IMR-90 (cell line): ENCODE measurements around the gene NPW. TPM values are rescaled to one million over a fixed set of nuclear protein-coding genes. Genes with fewer than 3 reads are reported as not detected.
A peak's percentile ranks its signal among the peaks of the same experiment; 100 is the strongest.

Experiments
- ATAC-seq: fragments of 200-7000 bp; cut with Tn5 transposase; 2 replicates; pipeline ENCODE4 v1.9.1; 2020; ENCODE audit warnings: low read depth, mild to moderate bottlenecking, moderate library complexity
- BruUV-seq: library from RNA; stranded (reverse); fragments of 400-500 nt; replicated peaks from 2 replicates; lab custom pipeline; 2021; lab: Mats Ljungman, UMichigan
- CTCF ChIA-PET: fragments of 300-600 bp; formaldehyde crosslinking; extraction: SDS; loops from one replicate; lab custom pipeline; 2021; ENCODE audit warnings: antibody characterized with exemption; lab: Yijun Ruan, JAX
- POLR2A ChIA-PET: fragments of 300-600 bp; sonication (Branson Sonifier 250); formaldehyde crosslinking; loops from one replicate; lab custom pipeline; 2022; ENCODE audit warnings: antibody characterized with exemption; ENCODE audit not compliant: unreplicated experiment; lab: Charles Lee
- DNase-seq: peaks from one replicate; pipeline ENCODE4 v3.0.0; 2013
- H2AFZ ChIP-seq: replicated peaks from 2 replicates; pipeline ENCODE3; 2013; ENCODE audit warnings: low read length, mild to moderate bottlenecking; ENCODE audit not compliant: poor library complexity
- H2AK5ac ChIP-seq: 2 replicates; pipeline ENCODE4 v1.6.1; 2013; ENCODE audit warnings: low read depth, low read length, inconsistent platforms
- H2AK9ac ChIP-seq: replicated peaks from 2 replicates; pipeline ENCODE3; 2013; ENCODE audit warnings: mild to moderate bottlenecking, low read depth, low read length, moderate library complexity; ENCODE audit not compliant: poor library complexity
- H2BK120ac ChIP-seq: 2 replicates; pipeline ENCODE4 v1.6.1; 2013; ENCODE audit warnings: low read depth, low read length, inconsistent platforms
- H2BK15ac ChIP-seq: 3 replicates; pipeline ENCODE4 v1.6.1; 2013; ENCODE audit warnings: low read depth, low read length, inconsistent platforms
- H2BK20ac ChIP-seq: 2 replicates; pipeline ENCODE4 v1.6.1; 2013; ENCODE audit warnings: low read depth, mild to moderate bottlenecking, inconsistent platforms, low read length, moderate library complexity
- H2BK5ac ChIP-seq: 2 replicates; pipeline ENCODE4 v1.6.1; 2013; ENCODE audit warnings: mild to moderate bottlenecking, low read depth, low read length, inconsistent platforms; ENCODE audit not compliant: poor library complexity, severe bottlenecking
- H3K14ac ChIP-seq: replicated peaks from 2 replicates; pipeline ENCODE4 v1.6.1; 2013; ENCODE audit warnings: low read depth, low read length, inconsistent platforms
- H3K18ac ChIP-seq: 2 replicates; pipeline ENCODE4 v1.6.1; 2013; ENCODE audit warnings: low read depth, low read length, control low read depth
- H3K23ac ChIP-seq: 2 replicates; pipeline ENCODE4 v1.6.1; 2013; ENCODE audit warnings: low read depth, low read length, inconsistent platforms
- H3K27ac ChIP-seq: 2 replicates; pipeline ENCODE4 v1.5.1; 2013; ENCODE audit warnings: mild to moderate bottlenecking, control low read depth, low read length; ENCODE audit not compliant: insufficient read depth
- H3K27me3 ChIP-seq: 2 replicates; pipeline ENCODE4 v1.6.1; 2013; ENCODE audit warnings: low read length; ENCODE audit not compliant: control insufficient read depth, insufficient read depth
- H3K36me3 ChIP-seq: 2 replicates; pipeline ENCODE4 v1.6.1; 2013; ENCODE audit warnings: low read length, mixed read lengths; ENCODE audit not compliant: control insufficient read depth, insufficient read depth
- H3K4ac ChIP-seq: 2 replicates; pipeline ENCODE4 v1.6.1; 2013; ENCODE audit warnings: low read depth, low read length, inconsistent platforms
- H3K4me1 ChIP-seq: 2 replicates; pipeline ENCODE4 v1.6.1; 2013; ENCODE audit warnings: low read length, mixed read lengths; ENCODE audit not compliant: control insufficient read depth, insufficient read depth
- H3K4me2 ChIP-seq: 2 replicates; pipeline ENCODE4 v1.6.1; 2013; ENCODE audit warnings: low read depth, mild to moderate bottlenecking, control low read depth, low read length, moderate library complexity
- H3K4me3 ChIP-seq: 2 replicates; pipeline ENCODE4 v1.5.1; 2013; ENCODE audit warnings: low read depth, mild to moderate bottlenecking, control low read depth, low read length, moderate library complexity; ENCODE audit not compliant: insufficient read depth
- H3K56ac ChIP-seq: 2 replicates; pipeline ENCODE4 v1.6.1; 2013; ENCODE audit warnings: low read length, inconsistent platforms; ENCODE audit not compliant: insufficient read depth; ENCODE audit errors: extremely low read depth
- H3K79me1 ChIP-seq, 2 experiments: 2 replicates each; pipeline ENCODE4 v1.6.1; 2013; ENCODE audit warnings: low read length in 2 of 2, inconsistent platforms in 1 of 2, low read depth in 1 of 2
- H3K9ac ChIP-seq: 2 replicates; pipeline ENCODE4 v1.6.1; 2013; ENCODE audit warnings: low read depth, low read length, control low read depth
- H3K9me1 ChIP-seq: 2 replicates; pipeline ENCODE4 v1.6.1; 2013; ENCODE audit warnings: low read length, inconsistent platforms; ENCODE audit not compliant: insufficient read depth
- H3K9me3 ChIP-seq: 2 replicates; pipeline ENCODE4 v1.6.1; 2013; ENCODE audit warnings: low read length; ENCODE audit not compliant: control insufficient read depth, insufficient read depth
- H4K20me1 ChIP-seq: 2 replicates; pipeline ENCODE4 v1.6.1; 2013; ENCODE audit warnings: low read length, inconsistent platforms; ENCODE audit not compliant: insufficient read depth
- H4K5ac ChIP-seq: 2 replicates; pipeline ENCODE4 v1.6.1; 2013; ENCODE audit warnings: mild to moderate bottlenecking, low read depth, low read length, control low read depth
- H4K8ac ChIP-seq, 2 experiments: 2 replicates each; pipeline ENCODE4 v1.6.1; 2013; ENCODE audit warnings: low read depth in 2 of 2, low read length in 2 of 2, control low read depth in 1 of 2, inconsistent platforms in 1 of 2
- H4K91ac ChIP-seq: 2 replicates; pipeline ENCODE4 v1.6.1; 2013; ENCODE audit warnings: low read depth, low read length, inconsistent platforms; ENCODE audit not compliant: insufficient read depth
- CEBPB ChIP-seq: IDR thresholded peaks from 2 replicates; pipeline ENCODE4 v1.6.1; 2012; ENCODE audit warnings: low read depth, low read length, improper control_type of control experiment
- FOS ChIP-seq: fragments of 150-350 bp; IDR thresholded peaks from 2 replicates; pipeline ENCODE4 v1.6.1; 2016; ENCODE audit warnings: low read depth, low read length
- MAZ ChIP-seq: IDR thresholded peaks from 2 replicates; pipeline ENCODE4 v1.6.1; 2012; ENCODE audit warnings: low read depth, mild to moderate bottlenecking, low read length, improper control_type of control experiment, moderate library complexity, borderline replicate concordance
- NFE2L2 ChIP-seq: fragments of 150-350 bp; IDR thresholded peaks from 2 replicates; pipeline ENCODE4 v1.6.1; 2016; ENCODE audit warnings: low read depth, mild to moderate bottlenecking, low read length
- RFX5 ChIP-seq: IDR thresholded peaks from 2 replicates; pipeline ENCODE4 v1.8.0; 2012; ENCODE audit warnings: low read depth, mild to moderate bottlenecking, low read length, moderate library complexity
- WGBS, 2 experiments: methylation state at CpG; one replicate each; pipeline versions ENCODE4 v1.1.5 to v1.1.7; 2013; ENCODE audit warnings: missing lambda C conversion rate in 2 of 2; ENCODE audit not compliant: insufficient read length in 1 of 2; ENCODE audit errors: extremely low coverage in 2 of 2; 5-methylcytosine and 5-hydroxymethylcytosine counted together
- dilution Hi-C: fragments of 300-500 bp; cut with HindIII; formaldehyde crosslinking; loops from one replicate; pipeline ENCODE4 v1.14.3; 2018; ENCODE audit warnings: low sequenced_read_pairs; ENCODE audit not compliant: unreplicated experiment
- in situ Hi-C: fragments of 300-500 bp; cut with MboI; formaldehyde crosslinking; loops from 3 replicates; pipeline ENCODE4 v1.14.3; 2019; ENCODE audit warnings: low sequenced_read_pairs, inconsistent platforms, mixed read lengths
- intact Hi-C: fragments of 100-400 bp; cut with micrococcal nuclease; formaldehyde crosslinking; loops from 2 replicates; pipeline ENCODE4 v1.10.0; 2022
- polyA plus RNA-seq, 3 experiments: library from polyadenylated mRNA; depleted of rRNA; stranded (reverse); fragments of >200 nt; gene quantifications; 2 replicates each; pipeline ENCODE4 v1.2.3, GENCODE V29; 2012; ENCODE audit warnings: low replicate concordance in 1 of 3
- total RNA-seq: library from RNA; depleted of rRNA; stranded (reverse); fragments of >200 nt; gene quantifications from 2 replicates; pipeline ENCODE4 v1.2.3, GENCODE V29; 2012
- TF ChIP-seq, protein P1 (sequence below): conservative IDR thresholded peaks from 2 replicates; pipeline ENCODE4 v1.5.1; 2012; ENCODE audit warnings: mild to moderate bottlenecking, low read depth, low read length, improper control_type of control experiment

Gene NPW
- total and polyA plus RNA-seq, 2 of the 4 experiments (the other 2 are of a cell fraction): 0.18 to 2.0 TPM

DNA sequence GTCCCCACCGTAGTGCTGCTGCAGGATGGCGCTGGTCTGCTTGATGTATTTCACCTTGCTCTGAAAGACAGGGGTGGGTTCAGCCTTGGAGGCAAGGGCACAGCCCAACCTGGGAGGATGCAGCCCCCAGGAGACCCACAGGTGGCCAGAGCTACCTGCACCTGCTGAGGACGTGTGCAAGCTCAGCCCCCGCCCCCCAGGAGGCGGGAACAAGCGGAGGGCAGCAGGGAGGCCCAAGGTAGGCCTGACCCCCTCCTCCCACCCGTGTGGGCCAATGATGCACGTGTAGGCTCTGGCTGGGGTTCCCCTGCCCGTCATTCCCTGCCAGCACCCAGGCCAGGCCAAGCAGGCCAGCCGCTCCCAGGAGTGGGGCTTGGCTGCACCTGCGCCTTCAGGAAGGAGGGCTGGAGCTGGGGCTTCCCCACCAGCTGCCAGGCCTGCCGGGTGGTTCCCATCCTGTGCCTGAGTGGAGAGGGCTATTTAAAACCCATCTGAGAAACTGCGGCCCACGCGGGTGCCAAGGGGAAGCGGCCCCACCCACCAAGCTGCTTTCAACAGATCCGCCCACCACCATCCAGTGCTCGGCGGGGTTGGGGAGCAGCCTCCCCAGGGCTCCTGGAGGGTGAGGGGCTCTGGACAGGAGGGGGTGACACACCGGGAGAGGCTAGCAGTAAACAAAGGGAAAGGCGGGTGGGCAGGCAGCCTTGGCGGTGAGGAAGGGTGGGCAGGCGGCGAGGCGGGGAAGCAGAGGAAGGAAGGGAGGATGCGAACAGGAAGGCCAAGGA is 24.3 kb downstream of the NPW start:
- no peak overlapping the region for H2BK15ac ChIP-seq
- H3K4me3 ChIP-seq: no peak overlapping the region
- H4K8ac ChIP-seq: no peak overlapping the region
- H4K20me1 ChIP-seq: no peaks in the 10 kb centered on the region; the same call in none of the 2 replicates
- H3K23ac ChIP-seq: no peak overlapping the region
- no peak overlapping the region for H2AK5ac ChIP-seq
- peaks cover 21 to 45% of the 10 kb centered on the region in 2 experiments for H3K79me1 ChIP-seq
- no peak overlapping the region for H3K56ac ChIP-seq
- TF ChIP-seq CEBPB (no peak), MAZ (no peak), RFX5 (no peak), FOS (no peak), NFE2L2 (no peak)
- TF ChIP-seq, protein P1, sequence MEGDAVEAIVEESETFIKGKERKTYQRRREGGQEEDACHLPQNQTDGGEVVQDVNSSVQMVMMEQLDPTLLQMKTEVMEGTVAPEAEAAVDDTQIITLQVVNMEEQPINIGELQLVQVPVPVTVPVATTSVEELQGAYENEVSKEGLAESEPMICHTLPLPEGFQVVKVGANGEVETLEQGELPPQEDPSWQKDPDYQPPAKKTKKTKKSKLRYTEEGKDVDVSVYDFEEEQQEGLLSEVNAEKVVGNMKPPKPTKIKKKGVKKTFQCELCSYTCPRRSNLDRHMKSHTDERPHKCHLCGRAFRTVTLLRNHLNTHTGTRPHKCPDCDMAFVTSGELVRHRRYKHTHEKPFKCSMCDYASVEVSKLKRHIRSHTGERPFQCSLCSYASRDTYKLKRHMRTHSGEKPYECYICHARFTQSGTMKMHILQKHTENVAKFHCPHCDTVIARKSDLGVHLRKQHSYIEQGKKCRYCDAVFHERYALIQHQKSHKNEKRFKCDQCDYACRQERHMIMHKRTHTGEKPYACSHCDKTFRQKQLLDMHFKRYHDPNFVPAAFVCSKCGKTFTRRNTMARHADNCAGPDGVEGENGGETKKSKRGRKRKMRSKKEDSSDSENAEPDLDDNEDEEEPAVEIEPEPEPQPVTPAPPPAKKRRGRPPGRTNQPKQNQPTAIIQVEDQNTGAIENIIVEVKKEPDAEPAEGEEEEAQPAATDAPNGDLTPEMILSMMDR: no peak
- H2AK9ac ChIP-seq: peak overlapping the region; percentile 36
- H3K18ac ChIP-seq: no peak overlapping the region
- no peak overlapping the region for H2AFZ ChIP-seq
- peaks cover 8% of the 10 kb centered on the region; the same call in 1 of the 2 replicates for H3K36me3 ChIP-seq
- H3K27me3 ChIP-seq: no peaks in the 10 kb centered on the region
- CTCF ChIA-PET: no interaction called here
- no peak overlapping the region for H4K91ac ChIP-seq
- DNase-seq (no peak), ATAC-seq (no peak)
- H3K27ac ChIP-seq: no peak overlapping the region
- H4K5ac ChIP-seq: no peak overlapping the region
- 86% methylated on average over 15 of the region's 26 CpGs; no CpG with 5 or more reads in 1 of the 2 experiments for WGBS, 2 experiments
- H3K4me1 ChIP-seq: peaks cover 34% of the 10 kb centered on the region
- dilution Hi-C loops (no loop called here), intact Hi-C loops (no loop called here), in situ Hi-C loops (no loop called here)
- H3K14ac ChIP-seq: no peak overlapping the region
- no peak overlapping the region for H3K4me2 ChIP-seq
- H2BK120ac ChIP-seq: no peak overlapping the region
- no peaks in the 10 kb centered on the region for H3K9me3 ChIP-seq
- BruUV-seq: no TSS peak
- no peak overlapping the region for H3K9ac ChIP-seq
- POLR2A ChIA-PET: interaction anchor here (1.5 kb wide), 1 partner anchor 10 kb away, joined by 6 read pairs; no protein-coding TSS in a partner anchor
- H3K9me1 ChIP-seq: peaks cover 16% of the 10 kb centered on the region
- no peak overlapping the region for H2BK20ac ChIP-seq
- H2BK5ac ChIP-seq: no peak overlapping the region
- no peak overlapping the region for H3K4ac ChIP-seq
